ENCODE data around the gene KSR1. TPM values are rescaled to one million over a fixed set of nuclear protein-coding genes. Genes with fewer than 3 reads are reported as not detected.

The KSR1 gene
- total RNA-seq, 1 experiment from 2014 or later = 41.7 TPM

GRCh38 chr17:27475070-27475673 is 18.9 kb downstream of the KSR1 start:
- H3K4me1 ChIP-seq (ENCODE audit: insufficient read depth, low read length, poor library complexity, severe bottlenecking) = peaks cover 17% of the 10 kb centered on the region
- no peak for DNase-seq (ENCODE audit: low spot score)
- no peak overlapping the region for H3K4me3 ChIP-seq (ENCODE audit: low read depth, low read length, poor library complexity, severe bottlenecking)
- no TSS peak for BruUV-seq (replicated peaks)
- ChIA-PET CTCF (no interaction called here), POLR2A (ENCODE audit: low non-redundant PET) (interaction anchor here (0.7 kb wide), 1 partner anchor 1008 kb away, joined by 3 read pairs; no protein-coding TSS in a partner anchor)
- H3K9me3 ChIP-seq (ENCODE audit: low read depth, low read length, poor library complexity, severe bottlenecking) = no peaks in the 10 kb centered on the region
- H3K27me3 ChIP-seq (replicated peaks; ENCODE audit: insufficient read depth, low read depth, low read length, poor library complexity) = no peaks in the 10 kb centered on the region
- intact Hi-C loops (cut with micrococcal nuclease; ENCODE audit: unreplicated experiment) = no loop called here
- no peaks in the 10 kb centered on the region for H3K36me3 ChIP-seq (ENCODE audit: insufficient read depth, low read length, poor library complexity, severe bottlenecking)
- TF ChIP-seq CTCF (conservative IDR thresholded peaks at IDR 0.05; ENCODE audit: low read depth, low read length) (no peak), EZH2 (IDR thresholded peaks at IDR 0.05; ENCODE audit: borderline replicate concordance, low read depth, low read length, poor library complexity, severe bottlenecking) (no peak)
- no peak overlapping the region for H3K27ac ChIP-seq (ENCODE audit: low read depth, low read length, poor library complexity, severe bottlenecking)

GRCh38 chr17:27475981-27476895 is 20.0 kb downstream of the KSR1 start:
- intact Hi-C loops (cut with micrococcal nuclease; ENCODE audit: unreplicated experiment) = no loop called here
- H3K27me3 ChIP-seq (replicated peaks; ENCODE audit: insufficient read depth, low read depth, low read length, poor library complexity) = no peaks in the 10 kb centered on the region
- peaks cover 17% of the 10 kb centered on the region for H3K4me1 ChIP-seq (ENCODE audit: insufficient read depth, low read length, poor library complexity, severe bottlenecking)
- POLR2A ChIA-PET (ENCODE audit: low non-redundant PET) = no interaction called here
- no peaks in the 10 kb centered on the region for H3K9me3 ChIP-seq (ENCODE audit: low read depth, low read length, poor library complexity, severe bottlenecking)
- CTCF ChIA-PET = no interaction called here
- no peak for DNase-seq (ENCODE audit: low spot score)
- H3K4me3 ChIP-seq (ENCODE audit: low read depth, low read length, poor library complexity, severe bottlenecking) = no peak overlapping the region
- TF ChIP-seq CTCF (conservative IDR thresholded peaks at IDR 0.05; ENCODE audit: low read depth, low read length) (no peak), EZH2 (IDR thresholded peaks at IDR 0.05; ENCODE audit: borderline replicate concordance, low read depth, low read length, poor library complexity, severe bottlenecking) (no peak)
- no peaks in the 10 kb centered on the region for H3K36me3 ChIP-seq (ENCODE audit: insufficient read depth, low read length, poor library complexity, severe bottlenecking)
- no peak overlapping the region for H3K27ac ChIP-seq (ENCODE audit: low read depth, low read length, poor library complexity, severe bottlenecking)
- BruUV-seq (replicated peaks) = no TSS peak

GRCh38 chr17:27477050-27477888 is 21.0 kb downstream of the KSR1 start:
- no TSS peak for BruUV-seq (replicated peaks)
- ChIA-PET POLR2A (ENCODE audit: low non-redundant PET) (no interaction called here), CTCF (no interaction called here)

More at GRCh38 chr17:27477050-27477888, 21.0 kb downstream of the KSR1 start:
- no peak overlapping the region for H3K27ac ChIP-seq (ENCODE audit: low read depth, low read length, poor library complexity, severe bottlenecking)
- H3K4me1 ChIP-seq (ENCODE audit: insufficient read depth, low read length, poor library complexity, severe bottlenecking) = peaks cover 12% of the 10 kb centered on the region
- no peak for DNase-seq (ENCODE audit: low spot score)
- H3K27me3 ChIP-seq (replicated peaks; ENCODE audit: insufficient read depth, low read depth, low read length, poor library complexity) = no peaks in the 10 kb centered on the region
- H3K36me3 ChIP-seq (ENCODE audit: insufficient read depth, low read length, poor library complexity, severe bottlenecking) = no peaks in the 10 kb centered on the region
- H3K4me3 ChIP-seq (ENCODE audit: low read depth, low read length, poor library complexity, severe bottlenecking) = no peak overlapping the region
- no peaks in the 10 kb centered on the region for H3K9me3 ChIP-seq (ENCODE audit: low read depth, low read length, poor library complexity, severe bottlenecking)
- TF ChIP-seq EZH2 (IDR thresholded peaks at IDR 0.05; ENCODE audit: borderline replicate concordance, low read depth, low read length, poor library complexity, severe bottlenecking) (no peak), CTCF (conservative IDR thresholded peaks at IDR 0.05; ENCODE audit: low read depth, low read length) (no peak)
- intact Hi-C loops (cut with micrococcal nuclease; ENCODE audit: unreplicated experiment) = no loop called here
